ENCODE measurements around the gene CNOT1. TPM values are rescaled to one million over a fixed set of nuclear protein-coding genes. Genes with fewer than 3 reads are reported as not detected.
A peak's percentile ranks its signal among the peaks of the same experiment; 100 is the strongest.
"Not testable (repeated sequence)": the region's sequence is repeated elsewhere in the genome, so short reads cannot be mapped to it uniquely, and the experiment has no call there.

The CNOT1 gene
- total RNA-seq, 8 experiments from 2014 or later = 57.7 to 187 (median 91.9) TPM

GRCh38 chr16:58589326-58589905 lies 40.2 kb downstream of the CNOT1 start:
- H3K4me1 ChIP-seq (replicated peaks in 1 of 2) = no peaks in the 10 kb centered on the region
- ATAC-seq (replicated peaks in 6 of 8) = no peak
- no peak overlapping the region for H3K27ac ChIP-seq
- 32 to 95% (median 90%) methylated on average over 2 to 10 of the region's 10 CpGs; no CpG with 5 or more reads in 1 of the 10 experiments for WGBS, 10 experiments
- no peak overlapping the region for H3K4me3 ChIP-seq
- in situ Hi-C loops (cut with MboI; ENCODE audit: low pct_unique_long_range_greater_than_20kb in 2 of 9, low sequenced_read_pairs in 9 of 9, unreplicated experiment in 9 of 9) = loop anchor here in 1 of 9 experiments (10.0 kb wide), 1 partner anchor 55 kb away; no protein-coding TSS in a partner anchor

- Histone ChIP-seq H3K4me3 (no peak overlapping the region), H3K4me1 (replicated peaks in 1 of 2) (no peaks in the 10 kb centered on the region), H3K27ac (no peak overlapping the region)
- ATAC-seq (replicated peaks in 6 of 8) = no peak
- WGBS, 10 experiments = 86 to 100% (median 100%) methylated on average over 1 to 3 of the region's 3 CpGs; no CpG with 5 or more reads in 1 of the 10 experiments
- in situ Hi-C loops (cut with MboI; ENCODE audit: low pct_unique_long_range_greater_than_20kb in 2 of 9, low sequenced_read_pairs in 9 of 9, unreplicated experiment in 9 of 9) = loop anchor here in 1 of 9 experiments (10.0 kb wide), 1 partner anchor 54 kb away; no protein-coding TSS in a partner anchor
These were observed 41.2 kb downstream of the CNOT1 start for GRCh38 chr16:58588406-58588805.

GRCh38 chr16:58586340-58587030 lies 43.1 kb downstream of the CNOT1 start:
- no peak for ATAC-seq (replicated peaks in 6 of 8)
- 80 to 100% (median 100%) methylated on average over 1 to 7 of the region's 7 CpGs; no CpG with 5 or more reads in 4 of the 10 experiments for WGBS, 10 experiments
- no peak overlapping the region for H3K27ac ChIP-seq
- in situ Hi-C loops (cut with MboI; ENCODE audit: low pct_unique_long_range_greater_than_20kb in 2 of 9, low sequenced_read_pairs in 9 of 9, unreplicated experiment in 9 of 9) = loop anchor here in 1 of 9 experiments (10.0 kb wide), 1 partner anchor 52 kb away; no protein-coding TSS in a partner anchor
- H3K4me3 ChIP-seq = no peak overlapping the region
- H3K4me1 ChIP-seq (replicated peaks in 1 of 2) = no peaks in the 10 kb centered on the region

GRCh38 chr16:58584831-58585505 lies 44.7 kb downstream of the CNOT1 start:
- Histone ChIP-seq H3K4me1 (replicated peaks in 1 of 2) (no peaks in the 10 kb centered on the region), H3K4me3 (no peak overlapping the region), H3K27ac (no peak overlapping the region)
- in situ Hi-C loops (cut with MboI; ENCODE audit: low pct_unique_long_range_greater_than_20kb in 2 of 9, low sequenced_read_pairs in 9 of 9, unreplicated experiment in 9 of 9) = loop anchor here in 1 of 9 experiments (10.0 kb wide), 1 partner anchor 50 kb away; no protein-coding TSS in a partner anchor
- ATAC-seq (replicated peaks in 6 of 8) = no peak
- 32 to 100% (median 91%) methylated on average over 3 to 8 of the region's 8 CpGs; no CpG with 5 or more reads in 1 of the 10 experiments for WGBS, 10 experiments

GRCh38 chr16:58582971-58583765 lies 46.5 kb downstream of the CNOT1 start:
- Histone ChIP-seq H3K27ac (no peak overlapping the region), H3K4me1 (replicated peaks in 1 of 2) (no peaks in the 10 kb centered on the region), H3K4me3 (no peak overlapping the region)
- WGBS, 10 experiments = 90 to 100% (median 95%) methylated on average over 2 to 8 of the region's 8 CpGs; no CpG with 5 or more reads in 1 of the 10 experiments
- in situ Hi-C loops (cut with MboI; ENCODE audit: low pct_unique_long_range_greater_than_20kb in 2 of 9, low sequenced_read_pairs in 9 of 9, unreplicated experiment in 9 of 9) = loop anchor here in 1 of 9 experiments (10.0 kb wide), 1 partner anchor 48 kb away; no protein-coding TSS in a partner anchor
- no peak for ATAC-seq (replicated peaks in 6 of 8)

- Histone ChIP-seq H3K4me3 (no peak overlapping the region), H3K4me1 (replicated peaks in 1 of 2) (no peaks in the 10 kb centered on the region), H3K27ac (no peak overlapping the region)
- 83 to 100% (median 96%) methylated on average over 1 to 6 of the region's 6 CpGs for WGBS, 10 experiments
- ATAC-seq (replicated peaks in 6 of 8) = no peak
- in situ Hi-C loops (cut with MboI; ENCODE audit: low pct_unique_long_range_greater_than_20kb in 2 of 9, low sequenced_read_pairs in 9 of 9, unreplicated experiment in 9 of 9) = loop anchor here in 1 of 9 experiments (10.0 kb wide), 1 partner anchor 47 kb away; no protein-coding TSS in a partner anchor
These were observed 47.5 kb downstream of the CNOT1 start for GRCh38 chr16:58582133-58582532.

- in situ Hi-C loops (cut with MboI; ENCODE audit: low pct_unique_long_range_greater_than_20kb in 2 of 9, low sequenced_read_pairs in 9 of 9, unreplicated experiment in 9 of 9) = no loop called here
- no peak overlapping the region for H3K4me3 ChIP-seq
- 90 to 100% (median 96%) methylated on average over 2 to 8 of the region's 8 CpGs for WGBS, 10 experiments
- no peak for ATAC-seq (replicated peaks in 6 of 8)
- H3K4me1 ChIP-seq (replicated peaks in 1 of 2) = no peaks in the 10 kb centered on the region
- no peak overlapping the region for H3K27ac ChIP-seq
These were observed 50.0 kb downstream of the CNOT1 start for GRCh38 chr16:58579587-58579986.

- WGBS, 10 experiments = 75 to 100% (median 94%) methylated on average over 1 to 3 of the region's 3 CpGs; no CpG with 5 or more reads in 1 of the 10 experiments
- Histone ChIP-seq H3K4me1 (replicated peaks in 1 of 2) (no peaks in the 10 kb centered on the region), H3K4me3 (no peak overlapping the region), H3K27ac (no peak overlapping the region)
- ATAC-seq (replicated peaks in 6 of 8) = no peak
- in situ Hi-C loops (cut with MboI; ENCODE audit: low pct_unique_long_range_greater_than_20kb in 2 of 9, low sequenced_read_pairs in 9 of 9, unreplicated experiment in 9 of 9) = no loop called here
These were observed 51.0 kb downstream of the CNOT1 start for GRCh38 chr16:58578642-58579041.

- WGBS, 10 experiments = 0 to 45% (median 35%) methylated on average over 1 of the region's 1 CpG; no CpG with 5 or more reads in 4 of the 10 experiments
- H3K4me3 ChIP-seq = no peak overlapping the region
- in situ Hi-C loops (cut with MboI; ENCODE audit: low pct_unique_long_range_greater_than_20kb in 2 of 9, low sequenced_read_pairs in 9 of 9, unreplicated experiment in 9 of 9) = no loop called here
- no peak overlapping the region for H3K27ac ChIP-seq
- no peaks in the 10 kb centered on the region for H3K4me1 ChIP-seq (replicated peaks in 1 of 2)
- ATAC-seq (replicated peaks in 6 of 8) = peak in 2 of 8 experiments; percentile 61 to 64
These were observed 52.5 kb downstream of the CNOT1 start for GRCh38 chr16:58577141-58577540.

GRCh38 chr16:58574895-58575294 lies 54.7 kb downstream of the CNOT1 start:
- no peak overlapping the region for H3K4me3 ChIP-seq
- in situ Hi-C loops (cut with MboI; ENCODE audit: low pct_unique_long_range_greater_than_20kb in 2 of 9, low sequenced_read_pairs in 9 of 9, unreplicated experiment in 9 of 9) = no loop called here
- H3K4me1 ChIP-seq (replicated peaks in 1 of 2) = no peaks in the 10 kb centered on the region
- no peak for ATAC-seq (replicated peaks in 6 of 8)
- WGBS, 10 experiments = 86 to 100% (median 94%) methylated on average over 1 to 4 of the region's 4 CpGs; no CpG with 5 or more reads in 1 of the 10 experiments
- no peak overlapping the region for H3K27ac ChIP-seq

- WGBS, 10 experiments = 96 to 100% (median 100%) methylated on average over 1 to 4 of the region's 4 CpGs; no CpG with 5 or more reads in 4 of the 10 experiments
- H3K27ac ChIP-seq; ATAC-seq (replicated peaks in 6 of 8); in situ Hi-C loops (cut with MboI; ENCODE audit: low pct_unique_long_range_greater_than_20kb in 2 of 9, low sequenced_read_pairs in 9 of 9, unreplicated experiment in 9 of 9); H3K4me1 ChIP-seq (replicated peaks in 1 of 2); H3K4me3 ChIP-seq: not testable (repeated sequence)
These were observed 63.9 kb downstream of the CNOT1 start for GRCh38 chr16:58565697-58566096.

- ATAC-seq (replicated peaks in 6 of 8) = no peak
- Histone ChIP-seq H3K27ac (no peak overlapping the region), H3K4me1 (replicated peaks in 1 of 2) (no peaks in the 10 kb centered on the region), H3K4me3 (no peak overlapping the region)
- WGBS, 10 experiments = 80 to 100% (median 95%) methylated on average over 2 to 4 of the region's 4 CpGs
- in situ Hi-C loops (cut with MboI; ENCODE audit: low pct_unique_long_range_greater_than_20kb in 2 of 9, low sequenced_read_pairs in 9 of 9, unreplicated experiment in 9 of 9) = no loop called here
These were observed 65.9 kb downstream of the CNOT1 start for GRCh38 chr16:58563775-58564174.
